Neural cell (in vitro differentiated cells): ENCODE measurements around the gene PTPRK. TPM values are rescaled to one million over a fixed set of nuclear protein-coding genes. Genes with fewer than 3 reads are reported as not detected.

ENCODE experiments used
- H2AFZ ChIP-seq: fragments of 200-600, 300-800 bp; sonication (generic), shearing (Covaris generic); 2 replicates; pipeline ENCODE4 v1.6.0; 2014; ENCODE audit warnings: low read depth, mild to moderate bottlenecking, antibody characterized with exemption, low read length, moderate library complexity
- H3F3A ChIP-seq: fragments of 200-600 bp; shearing (Covaris generic); 2 replicates; pipeline ENCODE4 v1.6.1; 2016; ENCODE audit warnings: mild to moderate bottlenecking, moderate library complexity, mixed read lengths, antibody characterized with exemption, low read length; ENCODE audit not compliant: insufficient read depth, poor library complexity, severe bottlenecking
- H3K27ac ChIP-seq: fragments of 200-600, 300-800 bp; sonication (generic), shearing (Covaris generic); 2 replicates; pipeline ENCODE4 v1.5.1; 2014; ENCODE audit warnings: mild to moderate bottlenecking, low read length, moderate library complexity
- H3K27me3 ChIP-seq: fragments of 300-800, 200-600 bp; sonication (generic), shearing (Covaris generic); 2 replicates; pipeline ENCODE4 v1.6.0; 2014; ENCODE audit warnings: mild to moderate bottlenecking, low read depth, low read length, moderate library complexity; ENCODE audit not compliant: insufficient read depth
- H3K36me3 ChIP-seq: fragments of 300-800, 200-600 bp; sonication (generic), shearing (Covaris generic); 2 replicates; pipeline ENCODE4 v1.5.1; 2014; ENCODE audit warnings: mild to moderate bottlenecking, antibody characterized with exemption, low read length, moderate library complexity; ENCODE audit not compliant: insufficient read depth
- H3K4me2 ChIP-seq: fragments of 300-800, 200-600 bp; sonication (generic), shearing (Covaris generic); 2 replicates; pipeline ENCODE4 v1.6.0; 2014; ENCODE audit warnings: mild to moderate bottlenecking, low read length
- H3K4me3 ChIP-seq: fragments of 300-800, 200-600 bp; sonication (generic), shearing (Covaris generic); 2 replicates; pipeline ENCODE4 v1.5.1; 2014; ENCODE audit warnings: mild to moderate bottlenecking, low read length, moderate library complexity
- H3K79me2 ChIP-seq: fragments of 200-600 bp; shearing (Covaris generic); replicated peaks from 2 replicates; pipeline ENCODE4 v1.6.0; 2014; ENCODE audit warnings: mild to moderate bottlenecking, low read length, moderate library complexity; ENCODE audit not compliant: insufficient read depth
- H3K9ac ChIP-seq: fragments of 300-800, 200-600 bp; sonication (generic), shearing (Covaris generic); 2 replicates; pipeline ENCODE4 v1.6.1; 2016; ENCODE audit warnings: mild to moderate bottlenecking, low read length, mixed read lengths
- H3K9me2 ChIP-seq: fragments of 200-600 bp; shearing (Covaris generic); 2 replicates; pipeline ENCODE4 v1.6.1; 2016; ENCODE audit warnings: mild to moderate bottlenecking, low read length, mixed read lengths; ENCODE audit not compliant: insufficient read depth
- H3K9me3 ChIP-seq: fragments of 200-600, 300-800 bp; sonication (generic), shearing (Covaris generic); 2 replicates; pipeline ENCODE4 v1.6.1; 2016; ENCODE audit warnings: mild to moderate bottlenecking, mixed run types, low read length, moderate library complexity, mixed read lengths
- H4K20me1 ChIP-seq: fragments of 200-600 bp; shearing (Covaris generic); 2 replicates; pipeline ENCODE4 v1.6.1; 2016; ENCODE audit warnings: mild to moderate bottlenecking, mixed run types; ENCODE audit not compliant: insufficient read depth
- CTCF ChIP-seq: fragments of 450-650 bp; IDR thresholded peaks from 2 replicates; pipeline ENCODE4 v1.5.1; 2014; ENCODE audit warnings: antibody characterized with exemption, mild to moderate bottlenecking, moderate library complexity; ENCODE audit not compliant: poor library complexity, severe bottlenecking
- EP300 ChIP-seq: fragments of 450-650 bp; conservative IDR thresholded peaks from 2 replicates; pipeline ENCODE4 v1.6.1; 2014; ENCODE audit warnings: antibody characterized with exemption, mild to moderate bottlenecking, moderate library complexity; ENCODE audit not compliant: poor library complexity, severe bottlenecking
- EZH2 ChIP-seq: fragments of 200-600, 300-800 bp; shearing (Covaris generic), sonication (generic); IDR thresholded peaks from 2 replicates; pipeline ENCODE4 v1.6.1; 2014; ENCODE audit warnings: antibody characterized with exemption, low read length, borderline replicate concordance, mild to moderate bottlenecking; ENCODE audit not compliant: insufficient read depth, poor library complexity, severe bottlenecking
- MXI1 ChIP-seq: fragments of 450-650 bp; conservative IDR thresholded peaks from 2 replicates; pipeline ENCODE4 v1.6.1; 2014; ENCODE audit warnings: antibody characterized with exemption, mild to moderate bottlenecking; ENCODE audit not compliant: poor library complexity, severe bottlenecking
- POLR2AphosphoS5 ChIP-seq: IDR thresholded peaks from 2 replicates; pipeline ENCODE4 v1.6.1; 2012
- RAD21 ChIP-seq: fragments of 450-650 bp; conservative IDR thresholded peaks from 2 replicates; pipeline ENCODE4 v1.6.1; 2014; ENCODE audit warnings: antibody characterized with exemption, mild to moderate bottlenecking, moderate library complexity
- REST ChIP-seq: IDR thresholded peaks from 2 replicates; pipeline ENCODE4 v1.6.1; 2012; ENCODE audit warnings: borderline replicate concordance
- SMC3 ChIP-seq: fragments of 450-650 bp; conservative IDR thresholded peaks from 2 replicates; pipeline ENCODE4 v1.6.1; 2014; ENCODE audit warnings: antibody characterized with exemption, mild to moderate bottlenecking, moderate library complexity; ENCODE audit not compliant: poor library complexity
- TAF1 ChIP-seq: IDR thresholded peaks from 2 replicates; pipeline ENCODE4 v1.6.1; 2012; ENCODE audit warnings: low read depth
- polyA plus RNA-seq: library from polyadenylated mRNA; depleted of rRNA; stranded (reverse); fragments of >200 nt; gene quantifications from 2 replicates; pipeline ENCODE4 v1.2.3, GENCODE V29; 2014

The PTPRK gene
- polyA plus RNA-seq, 1 donor from 2014 or later = 10.4 TPM

- H3K9me2 ChIP-seq = no peaks in the 10 kb centered on the region
Measured at GRCh38 chr6:128206610-128207426, 313.6 kb downstream of the PTPRK start.

DNA sequence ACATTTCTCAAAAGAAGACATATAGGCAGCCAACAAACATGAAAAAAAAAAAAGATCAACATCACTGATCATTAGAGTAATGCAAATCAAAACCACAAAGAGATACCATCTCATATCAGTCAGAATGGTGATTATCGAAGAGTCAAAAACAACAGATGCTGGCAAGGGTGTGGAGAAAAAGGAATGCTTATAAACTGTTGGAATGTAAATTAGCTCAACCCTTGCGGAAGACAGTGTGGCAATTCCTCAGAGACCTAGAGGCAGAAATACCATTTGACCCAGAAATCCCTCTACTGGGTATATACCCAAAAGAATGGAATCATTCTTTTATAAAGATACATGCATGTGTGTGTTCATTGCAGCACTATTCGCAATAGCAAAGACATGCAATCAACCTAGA, 315.8 kb downstream of the PTPRK start:
- Histone ChIP-seq H3K9ac (no peak overlapping the region), H3K36me3 (no peaks in the 10 kb centered on the region), H2AFZ (no peak overlapping the region), H4K20me1 (no peaks in the 10 kb centered on the region), H3K9me3 (no peaks in the 10 kb centered on the region), H3K79me2 (no peaks in the 10 kb centered on the region), H3K4me3 (no peak overlapping the region), H3K27me3 (no peaks in the 10 kb centered on the region), H3K9me2 (no peaks in the 10 kb centered on the region), H3K4me2 (no peak overlapping the region), H3K27ac (no peak overlapping the region), H3F3A (no peaks in the 10 kb centered on the region)
- TF ChIP-seq SMC3 (no peak), TAF1 (no peak), MXI1 (no peak), EP300 (no peak), CTCF (no peak), POLR2AphosphoS5 (no peak), REST (no peak), EZH2 (no peak), RAD21 (no peak)

More at GRCh38 chr6:128206610-128207426, 313.6 kb downstream of the PTPRK start:
- H3K27me3 ChIP-seq = no peaks in the 10 kb centered on the region
- no peak overlapping the region for H3K4me2 ChIP-seq
- H3K79me2 ChIP-seq = no peaks in the 10 kb centered on the region
- no peak overlapping the region for H2AFZ ChIP-seq
- H3K9ac ChIP-seq = no peak overlapping the region
- TF ChIP-seq EZH2 = no peak
- no peak for TF ChIP-seq EP300
- TF ChIP-seq MXI1 = no peak
- no peak for TF ChIP-seq CTCF
- TF ChIP-seq TAF1 = no peak
- H3K9me3 ChIP-seq = no peaks in the 10 kb centered on the region
- H4K20me1 ChIP-seq = no peaks in the 10 kb centered on the region
- H3K36me3 ChIP-seq = no peaks in the 10 kb centered on the region
- no peak overlapping the region for H3K4me3 ChIP-seq
- no peak overlapping the region for H3K27ac ChIP-seq
- H3F3A ChIP-seq = no peaks in the 10 kb centered on the region
